Mesodermal cell (in vitro differentiated cells): ENCODE measurements around the gene MAPKAP1.

ENCODE experiments used
- H3K27ac ChIP-seq: 2 replicates; pipeline ENCODE4 v1.7.0; 2013; ENCODE audit warnings: mild to moderate bottlenecking, low read depth, low read length, moderate library complexity; ENCODE audit not compliant: severe bottlenecking
- H3K36me3 ChIP-seq: 2 replicates; pipeline ENCODE4 v1.7.1; 2013; ENCODE audit warnings: mild to moderate bottlenecking, low read length, moderate library complexity; ENCODE audit not compliant: control insufficient read depth, insufficient read depth
- H3K4me1 ChIP-seq: one replicate; pipeline ENCODE4 v1.7.1; 2013; ENCODE audit warnings: mild to moderate bottlenecking, low read length; ENCODE audit not compliant: insufficient read depth, control insufficient read depth, poor library complexity, severe bottlenecking
- H3K4me3 ChIP-seq: 2 replicates; pipeline ENCODE4 v1.7.0; 2013; ENCODE audit warnings: low read length, control low read depth, mild to moderate bottlenecking; ENCODE audit not compliant: insufficient read depth, poor library complexity, severe bottlenecking; ENCODE audit errors: extremely low read depth
- H3K9me3 ChIP-seq: 2 replicates; pipeline ENCODE4 v1.7.1; 2013; ENCODE audit warnings: mild to moderate bottlenecking, low read length, moderate library complexity; ENCODE audit not compliant: control insufficient read depth
- WGBS, 2 experiments: methylation state at CpG; one replicate each; pipeline ENCODE4 v1.1.5; 2013; ENCODE audit warnings: missing lambda C conversion rate in 2 of 2; ENCODE audit not compliant: insufficient coverage in 2 of 2; 5-methylcytosine and 5-hydroxymethylcytosine counted together

The MAPKAP1 gene

DNA sequence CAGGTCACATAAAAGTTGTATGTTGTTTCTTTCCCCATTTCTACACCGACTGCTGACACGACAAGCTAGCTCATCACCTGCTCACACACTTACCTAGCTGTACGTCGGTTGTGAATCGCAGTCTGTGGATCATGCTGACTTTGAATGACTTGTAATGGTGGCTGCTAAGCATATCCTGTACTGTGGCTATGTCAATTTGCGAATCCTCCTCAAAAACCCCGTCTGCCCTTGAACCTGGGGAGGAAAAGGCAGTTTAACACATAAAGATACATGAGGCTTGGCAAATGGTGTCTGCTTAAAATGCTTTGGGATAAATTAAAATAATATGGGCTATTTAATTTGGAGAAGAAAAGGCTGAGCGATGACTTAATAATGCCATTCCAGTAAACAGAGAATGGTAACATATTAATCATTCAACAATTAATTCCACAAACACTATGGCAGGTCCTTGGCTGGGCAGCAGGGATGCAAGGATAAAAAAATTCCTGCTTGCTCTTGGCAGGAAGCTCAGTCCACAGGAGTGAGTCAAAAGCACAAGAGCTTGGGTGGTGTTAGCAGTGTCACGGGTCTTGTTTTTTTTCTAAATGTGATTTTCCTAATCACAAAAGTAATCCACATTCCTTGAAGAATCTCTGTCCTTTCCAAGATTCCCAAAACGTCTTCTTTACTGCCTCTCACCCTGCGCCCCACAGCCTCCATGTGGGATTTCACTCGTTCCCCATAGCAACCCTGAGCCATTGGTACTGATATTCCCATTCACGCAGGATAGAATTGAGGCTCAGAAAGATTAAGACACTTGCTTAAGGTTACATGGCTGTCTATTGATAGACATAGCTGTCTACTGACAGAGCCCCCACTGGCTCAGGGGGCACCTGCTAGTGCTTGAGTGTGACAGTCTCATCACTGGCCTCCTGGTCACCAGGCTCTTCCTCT is 222.4 kb downstream of the MAPKAP1 start:
- Histone ChIP-seq H3K9me3 (no peaks in the 10 kb centered on the region), H3K36me3 (peaks cover 41% of the 10 kb centered on the region), H3K4me3 (no peak overlapping the region), H3K27ac (no peak overlapping the region), H3K4me1 (peaks cover 16% of the 10 kb centered on the region)
- WGBS, 2 experiments = 91 to 93% methylated on average over 6 to 8 of the region's 13 CpGs

DNA sequence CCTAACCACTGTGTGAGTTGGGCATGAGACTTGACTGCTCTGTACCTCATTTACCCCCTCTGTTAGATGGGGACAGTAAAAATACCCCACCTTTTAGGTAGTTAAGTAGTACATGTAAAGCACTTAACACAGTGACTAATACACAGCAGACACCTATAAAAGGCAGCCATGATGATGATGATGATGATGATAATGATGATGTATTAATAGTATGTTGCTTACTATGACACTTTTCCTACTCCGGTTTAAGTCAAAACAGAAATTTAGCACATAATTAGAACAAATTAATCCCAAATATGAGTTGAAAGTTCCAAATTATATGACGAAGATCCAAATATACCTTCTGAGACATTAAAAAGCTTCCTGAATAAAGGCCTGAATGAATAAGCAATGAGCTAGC is 223.3 kb downstream of the MAPKAP1 start:
- H3K4me1 ChIP-seq = peaks cover 16% of the 10 kb centered on the region
- whole genome bisulfite sequencing, 2 experiments = 60% methylated on average over 1 of the region's 2 CpGs; no CpG with 5 or more reads in 1 of the 2 experiments
- no peak overlapping the region for H3K27ac ChIP-seq
- no peaks in the 10 kb centered on the region for H3K9me3 ChIP-seq
- peaks cover 46% of the 10 kb centered on the region for H3K36me3 ChIP-seq
- H3K4me3 ChIP-seq = no peak overlapping the region

DNA sequence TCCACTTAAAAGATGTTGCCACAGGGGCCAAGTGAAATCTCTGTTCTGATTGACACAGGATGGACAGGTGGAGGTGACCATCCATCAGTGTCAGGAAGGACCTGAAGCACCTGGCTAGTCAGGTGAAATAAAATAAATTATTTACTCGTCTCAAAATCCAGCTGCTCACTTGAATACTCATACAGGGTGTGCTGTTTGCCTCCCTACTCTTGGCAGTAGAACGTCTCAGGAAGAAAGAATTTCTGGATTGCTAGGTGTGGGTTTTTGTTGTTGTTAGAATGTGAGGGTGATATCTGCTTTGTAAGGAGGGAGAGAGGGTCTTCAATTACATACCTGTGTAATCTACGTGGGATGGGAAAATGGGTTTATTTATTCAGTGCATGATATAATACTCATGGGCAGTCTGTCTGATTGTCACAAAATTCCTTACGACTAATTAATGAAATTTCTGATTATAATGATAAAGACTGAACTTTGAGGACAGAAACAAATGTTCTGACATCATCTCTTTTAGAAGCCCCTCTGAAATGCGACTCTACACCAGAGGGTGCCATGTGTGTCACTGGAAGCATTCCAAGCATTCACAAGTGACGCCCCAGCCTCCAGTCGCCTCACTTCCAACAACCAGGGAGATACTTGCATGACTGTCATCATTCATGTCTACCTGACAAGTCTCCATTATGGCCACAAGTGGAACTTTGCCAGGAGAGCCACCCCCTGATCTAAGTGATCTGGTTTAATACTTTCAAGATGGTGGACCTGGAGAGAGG is 227.0 kb downstream of the MAPKAP1 start:
- peaks cover 50% of the 10 kb centered on the region for H3K36me3 ChIP-seq
- no peaks in the 10 kb centered on the region for H3K9me3 ChIP-seq
- H3K27ac ChIP-seq = no peak overlapping the region
- H3K4me1 ChIP-seq = peaks cover 9% of the 10 kb centered on the region
- no peak overlapping the region for H3K4me3 ChIP-seq
- WGBS, 2 experiments = 70 to 91% methylated on average over 3 to 4 of the region's 7 CpGs

DNA sequence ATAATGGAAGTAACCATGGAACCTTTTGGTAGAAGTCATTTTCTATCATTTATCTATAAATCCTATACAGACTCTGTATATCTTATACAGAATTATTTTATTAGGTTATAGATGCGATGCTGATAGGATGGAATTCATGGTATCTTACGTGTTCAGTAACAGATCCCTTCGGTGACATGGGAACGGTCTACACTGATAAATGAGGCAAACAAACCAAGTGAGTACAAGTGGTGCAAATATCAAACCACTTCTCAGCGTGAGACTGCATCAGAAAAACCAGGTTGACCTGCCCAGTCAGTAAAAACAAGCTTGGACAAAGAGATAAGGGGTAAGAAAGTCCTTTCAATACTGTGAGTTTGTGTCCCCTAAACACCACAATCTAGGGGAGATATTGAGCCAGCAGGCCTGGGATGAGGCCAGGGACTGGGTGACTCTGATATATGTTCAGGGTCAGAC is 229.9 kb downstream of the MAPKAP1 start:
- Histone ChIP-seq H3K4me3 (no peak overlapping the region), H3K27ac (no peak overlapping the region), H3K4me1 (peaks cover 23% of the 10 kb centered on the region), H3K9me3 (no peaks in the 10 kb centered on the region), H3K36me3 (peaks cover 33% of the 10 kb centered on the region)
- 100% methylated on average over 1 to 2 of the region's 5 CpGs for WGBS, 2 experiments

DNA sequence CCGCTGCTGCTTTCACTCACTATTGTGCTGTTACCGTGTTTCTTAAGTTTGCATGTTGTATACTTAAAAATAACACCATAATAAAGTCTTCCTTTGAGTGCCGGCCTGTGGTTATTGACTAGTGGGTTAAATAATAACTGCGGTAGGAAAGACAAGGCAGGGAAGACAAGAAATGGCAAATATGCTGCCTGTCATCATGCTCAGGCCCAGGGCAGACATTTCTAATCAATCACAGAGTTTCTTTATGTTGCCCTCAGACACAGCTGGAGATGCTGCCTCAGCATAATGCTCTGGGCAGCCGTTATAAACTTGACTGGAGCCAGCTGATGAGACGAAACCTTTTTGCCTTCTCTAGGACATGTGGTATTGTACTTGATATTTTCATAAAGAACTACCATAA is 230.4 kb downstream of the MAPKAP1 start:
- whole genome bisulfite sequencing, 2 experiments = 96% methylated on average over 3 of the region's 6 CpGs; no CpG with 5 or more reads in 1 of the 2 experiments

DNA sequence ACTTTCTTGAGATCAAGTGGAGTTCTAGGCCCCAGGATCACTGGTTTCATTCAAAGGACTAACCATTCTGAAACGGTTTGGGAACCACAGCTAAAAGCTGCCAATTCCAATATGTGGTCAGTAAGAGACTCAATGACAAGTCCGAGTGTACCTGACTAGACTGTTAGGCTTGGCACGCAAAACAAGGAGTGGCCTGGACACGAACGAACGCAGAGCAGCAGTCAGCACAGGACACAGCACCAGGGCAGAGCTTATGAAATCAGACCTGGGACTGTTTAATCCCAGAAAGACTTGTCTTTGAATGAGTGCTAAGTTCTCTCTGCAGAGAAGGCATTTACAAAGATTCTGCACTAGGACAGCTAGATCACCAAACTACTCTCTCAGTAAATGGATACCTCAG is 231.6 kb downstream of the MAPKAP1 start:
- Histone ChIP-seq H3K9me3 (no peaks in the 10 kb centered on the region), H3K36me3 (peaks cover 17% of the 10 kb centered on the region), H3K27ac (no peak overlapping the region), H3K4me1 (peaks cover 30% of the 10 kb centered on the region), H3K4me3 (no peak overlapping the region)
- 92 to 98% methylated on average over 6 of the region's 6 CpGs for WGBS, 2 experiments

More for the DNA sequence above, 230.4 kb downstream of the MAPKAP1 start:
- Histone ChIP-seq H3K4me3 (no peak overlapping the region), H3K9me3 (no peaks in the 10 kb centered on the region), H3K36me3 (peaks cover 29% of the 10 kb centered on the region), H3K4me1 (peaks cover 24% of the 10 kb centered on the region), H3K27ac (no peak overlapping the region)

DNA sequence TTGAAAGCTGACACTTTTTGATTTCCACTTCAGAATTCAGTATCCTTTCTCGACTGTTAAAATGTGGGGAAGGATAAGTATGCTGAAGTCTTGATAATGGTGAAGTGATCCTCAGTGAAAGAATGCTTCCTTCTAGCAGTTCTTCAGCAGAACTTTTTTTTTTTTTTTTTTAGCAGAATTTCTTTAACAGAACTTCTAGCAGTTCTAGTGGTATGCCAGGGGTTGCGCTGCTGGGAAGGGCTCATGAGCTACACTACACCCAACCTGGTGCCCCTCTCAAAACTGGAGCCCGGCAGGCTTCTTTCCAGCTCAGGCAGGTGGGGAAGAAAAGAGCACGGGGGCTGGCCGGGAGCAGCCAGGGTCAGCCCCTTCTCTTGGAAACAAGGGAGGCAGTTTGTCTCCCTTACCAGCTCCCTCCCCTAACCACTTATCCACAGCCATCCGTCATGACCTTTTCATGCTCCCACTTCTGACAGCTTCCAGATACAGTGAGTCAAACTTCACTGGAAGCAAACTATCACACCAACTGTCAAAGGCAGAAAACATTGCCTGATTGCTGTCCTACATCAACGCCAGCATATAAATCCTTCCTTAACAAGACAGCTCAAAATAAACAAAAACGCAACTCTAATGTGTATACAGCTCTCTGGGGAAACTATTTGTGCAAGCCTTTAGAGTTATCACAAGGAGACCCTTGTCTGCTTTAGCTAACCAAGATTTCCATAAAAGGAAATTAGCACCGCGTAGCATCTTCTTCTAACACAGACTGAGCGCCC is 233.9 kb downstream of the MAPKAP1 start:
- H3K36me3 ChIP-seq = peaks cover 7% of the 10 kb centered on the region
- WGBS, 2 experiments = 15 to 43% methylated on average over 5 of the region's 11 CpGs
- peak overlapping the region; percentile 91 for H3K27ac ChIP-seq
- no peak overlapping the region for H3K4me3 ChIP-seq
- no peaks in the 10 kb centered on the region for H3K9me3 ChIP-seq
- peaks cover 30% of the 10 kb centered on the region for H3K4me1 ChIP-seq

DNA sequence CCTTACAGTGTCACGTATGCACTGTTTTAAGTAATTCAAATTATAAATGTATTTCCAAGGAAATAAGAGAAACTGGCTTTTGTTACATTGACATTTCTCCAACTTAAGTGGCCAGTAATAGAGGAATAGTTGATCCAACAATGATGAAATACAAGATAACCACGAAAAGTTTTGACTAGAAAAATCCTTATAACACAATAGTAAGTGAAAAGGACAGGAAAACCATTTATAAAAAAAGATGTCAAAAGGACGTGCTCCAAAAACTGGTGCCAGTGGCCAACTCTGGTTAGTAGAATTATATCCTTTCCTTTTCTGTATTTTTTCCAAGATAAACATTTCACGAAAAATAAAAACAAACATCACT is 234.5 kb downstream of the MAPKAP1 start:
- Histone ChIP-seq H3K36me3 (peaks cover 11% of the 10 kb centered on the region), H3K9me3 (no peaks in the 10 kb centered on the region), H3K4me1 (peaks cover 31% of the 10 kb centered on the region), H3K27ac (peak overlapping the region; percentile 91), H3K4me3 (no peak overlapping the region)
- WGBS, 2 experiments = 60% methylated on average over 1 of the region's 4 CpGs; no CpG with 5 or more reads in 1 of the 2 experiments

DNA sequence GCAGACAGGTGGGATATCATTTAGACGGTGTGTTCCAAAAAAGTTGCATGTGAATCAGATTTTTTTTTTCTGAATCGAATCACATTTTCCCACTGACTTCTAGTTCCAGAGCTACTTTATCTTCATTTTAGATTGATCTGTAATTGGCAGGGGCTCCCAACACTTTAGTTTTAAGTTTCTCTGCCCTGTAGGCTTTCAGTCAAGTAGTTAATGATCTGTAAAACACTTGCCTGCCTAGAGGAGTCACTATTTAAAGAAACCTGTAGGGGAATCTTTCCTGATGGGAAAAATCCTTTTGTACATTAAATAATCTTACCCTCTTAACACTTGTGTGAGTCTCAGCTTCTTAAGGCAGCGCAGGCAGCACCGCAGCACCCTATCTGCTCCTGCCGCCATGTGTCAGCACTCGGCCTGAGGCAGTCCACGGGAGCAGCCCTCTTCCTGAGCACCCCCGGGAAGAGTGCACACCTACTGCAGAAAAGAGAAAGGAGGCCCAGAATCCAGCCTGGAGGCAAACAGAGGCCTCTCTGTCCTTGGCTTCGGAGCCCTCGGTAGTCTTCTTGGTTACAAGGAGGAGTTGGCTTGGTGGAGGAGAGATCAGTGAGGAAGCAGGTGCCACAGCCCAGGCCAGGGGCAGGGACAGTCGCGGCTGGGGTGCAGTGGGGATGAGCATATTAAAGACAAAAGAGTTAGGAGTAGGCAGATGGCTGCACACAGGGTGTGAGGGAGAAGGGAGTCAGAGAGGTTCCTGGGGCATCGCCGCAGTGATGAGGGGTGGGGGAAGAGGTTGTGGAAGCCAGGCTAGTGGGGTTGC is 236.0 kb downstream of the MAPKAP1 start:
- Histone ChIP-seq H3K4me1 (peaks cover 39% of the 10 kb centered on the region), H3K27ac (no peak overlapping the region), H3K4me3 (no peak overlapping the region), H3K9me3 (no peaks in the 10 kb centered on the region), H3K36me3 (peaks cover 12% of the 10 kb centered on the region)
- 90 to 92% methylated on average over 12 of the region's 14 CpGs for WGBS, 2 experiments
